ENCODE data around the gene ST8SIA6.
"Not testable (repeated sequence)": the region's sequence is repeated elsewhere in the genome, so short reads cannot be mapped to it uniquely, and the experiment has no call there.

ST8SIA6 gene

DNA sequence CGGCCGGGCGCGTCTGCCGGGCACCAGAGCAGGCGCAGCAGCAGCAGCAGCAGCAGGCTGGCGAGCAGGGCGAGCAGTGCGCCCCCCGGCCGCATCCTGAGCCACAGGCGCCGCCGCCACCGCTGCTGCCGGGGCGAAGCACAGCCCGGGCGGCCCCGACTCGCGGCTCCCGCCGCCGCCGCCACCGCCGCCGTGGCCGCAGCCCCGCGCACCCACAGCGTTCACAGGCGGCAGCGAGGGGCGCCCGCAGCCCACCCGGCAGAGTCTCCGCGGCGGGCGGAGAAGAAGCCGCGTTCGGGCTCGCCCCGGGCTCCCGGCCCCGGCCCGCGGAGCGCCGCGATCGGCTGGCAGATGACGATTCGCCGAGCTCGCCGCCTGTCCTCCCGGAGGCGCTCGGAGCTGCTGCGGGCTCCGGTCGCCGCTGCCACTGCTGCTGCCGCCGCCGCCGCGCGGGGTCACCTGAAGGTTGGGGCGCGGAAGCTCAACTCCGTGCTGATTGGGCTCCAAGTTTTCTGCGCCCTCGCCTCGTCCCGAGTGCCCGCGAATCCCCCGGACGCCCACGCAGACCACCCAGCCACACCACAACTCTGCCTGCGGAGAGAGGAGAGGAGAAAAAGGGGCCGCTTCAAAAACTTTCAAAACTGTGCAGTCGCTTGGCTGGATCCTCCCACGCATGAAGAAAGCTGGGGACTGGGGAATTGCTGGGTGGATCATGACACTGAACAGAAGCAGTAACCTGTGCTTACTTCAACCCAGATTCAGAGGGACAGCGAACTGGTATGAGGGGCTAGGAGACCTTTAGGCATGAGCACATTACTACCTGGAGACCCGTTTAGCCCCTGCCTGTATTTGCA is at the start of gene ST8SIA6:
Gene ST8SIA6 (minus strand): TSS at position 435 of the 854 bp plus-strand sequence. CDS start 340 bp downstream, at position 95.
- peak; percentile 53 to 68 (median 57) for DNase-seq

DNA sequence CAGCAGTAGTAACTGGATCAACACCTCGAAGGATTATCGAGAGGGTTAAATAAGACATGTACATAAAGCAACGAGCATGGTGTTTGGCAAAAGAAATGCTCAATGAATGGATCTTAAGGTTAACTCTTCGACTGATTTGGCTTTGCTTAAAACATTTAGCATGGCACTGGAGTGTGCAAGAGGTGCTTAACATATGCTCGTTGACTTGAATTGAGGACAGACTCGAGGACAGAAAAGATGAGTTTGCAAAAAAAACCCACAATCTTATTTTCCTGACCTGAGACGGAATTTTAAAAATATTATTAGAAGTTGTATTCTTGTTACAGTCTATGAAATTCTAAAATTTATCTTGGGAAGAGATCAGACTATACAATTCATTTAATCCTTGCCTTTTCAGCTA is 49.4 kb upstream of the ST8SIA6 start:
- peak in 1 of 3 donors; percentile 16 for DNase-seq

DNA sequence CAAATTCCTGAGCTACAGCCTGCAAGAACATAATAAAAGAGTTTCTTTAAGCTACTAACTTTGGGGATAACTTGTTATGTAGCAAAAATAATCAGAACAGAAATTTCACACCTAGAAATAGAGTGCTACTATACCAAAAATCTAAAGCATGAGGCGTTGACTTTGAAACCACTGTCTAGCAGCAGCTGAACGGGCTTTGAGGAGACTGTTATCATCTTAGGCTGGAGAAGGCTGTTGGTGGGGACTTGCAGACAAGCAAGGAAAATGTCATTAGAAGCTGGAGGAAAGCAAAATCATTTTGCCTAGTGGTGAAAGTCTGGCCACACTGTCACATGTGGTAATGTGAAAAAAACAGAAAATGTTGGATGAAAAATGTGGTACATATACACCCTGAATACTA is 48.4 kb upstream of the ST8SIA6 start:
- peak in 1 of 3 donors; percentile 14 for DNase-seq

- not testable (repeated sequence) for DNase-seq
Measured at GRCh38 chr10:17499014-17499413, 44.6 kb upstream of the ST8SIA6 start.

GRCh38 chr10:17497446-17498030 is 43.1 kb upstream of the ST8SIA6 start:
- DNase-seq, result no peak

- no peak for DNase-seq
Measured at GRCh38 chr10:17494626-17495260, 40.3 kb upstream of the ST8SIA6 start.

DNA sequence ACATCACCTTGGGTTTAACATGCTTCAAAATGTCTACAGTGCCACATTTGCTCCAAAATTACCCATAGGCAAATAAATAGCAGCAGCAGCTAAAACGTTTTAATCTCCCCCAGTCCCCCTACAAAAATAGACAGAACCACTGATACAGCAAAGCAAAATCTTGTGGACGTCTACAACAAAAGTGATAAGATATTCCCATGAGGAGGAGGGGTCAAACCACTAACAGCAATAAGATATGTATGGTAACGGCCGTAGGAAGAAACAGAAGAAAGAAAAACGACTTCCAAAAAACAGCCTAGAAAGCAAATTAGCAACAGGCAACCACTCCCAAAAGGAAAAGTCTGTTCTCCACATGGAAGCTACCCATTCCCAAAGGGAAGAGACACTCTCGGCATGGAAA is 34.5 kb upstream of the ST8SIA6 start:
- no peak for DNase-seq

DNA sequence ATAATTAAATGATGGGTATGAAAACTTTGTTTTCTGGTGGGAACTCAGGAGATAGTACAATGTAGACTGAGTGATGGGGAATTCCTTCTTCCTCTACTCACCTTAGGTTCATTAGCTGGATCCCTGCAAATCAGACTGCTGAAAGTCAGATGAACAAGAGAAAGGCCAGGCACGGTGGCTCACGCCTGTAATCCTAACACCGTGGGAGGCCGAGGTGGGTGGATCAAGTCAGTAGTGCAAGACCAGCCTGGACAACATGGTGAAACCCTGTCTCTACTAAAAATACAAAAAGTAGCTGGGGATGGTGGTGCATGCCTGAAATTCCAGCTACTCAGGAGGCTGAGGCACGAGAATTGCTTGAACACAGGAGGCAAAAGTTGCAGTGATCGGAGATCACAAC is 28.7 kb upstream of the ST8SIA6 start:
- peak in 1 of 3 donors; percentile 9 for DNase-seq

DNA sequence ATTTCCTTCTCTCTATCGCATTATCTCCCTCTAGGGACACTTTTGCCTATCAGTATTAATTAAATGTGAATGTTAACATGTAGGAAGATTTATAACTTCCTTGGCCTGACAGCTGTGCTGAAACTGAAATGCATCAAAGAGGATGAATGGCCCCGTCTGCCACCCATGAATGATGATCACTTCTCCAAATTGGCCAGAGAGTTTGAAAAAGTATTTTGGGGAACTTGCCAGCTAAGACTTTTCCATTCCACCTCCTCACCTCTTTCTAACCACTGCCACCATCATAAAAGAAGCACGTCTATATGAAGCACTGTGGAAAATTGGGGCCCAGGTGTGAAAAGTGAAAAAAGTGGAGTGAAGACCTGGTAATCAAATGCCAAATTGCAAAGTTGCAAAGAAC is 25.4 kb upstream of the ST8SIA6 start:
- DNase-seq, result peak in 1 of 3 donors; percentile 22

GRCh38 chr10:17479015-17479615 is 24.7 kb upstream of the ST8SIA6 start:
- DNase-seq, result no peak

- DNase-seq, result peak; percentile 52 to 77 (median 76)
Measured at GRCh38 chr10:17476073-17476472, 21.7 kb upstream of the ST8SIA6 start.

DNA sequence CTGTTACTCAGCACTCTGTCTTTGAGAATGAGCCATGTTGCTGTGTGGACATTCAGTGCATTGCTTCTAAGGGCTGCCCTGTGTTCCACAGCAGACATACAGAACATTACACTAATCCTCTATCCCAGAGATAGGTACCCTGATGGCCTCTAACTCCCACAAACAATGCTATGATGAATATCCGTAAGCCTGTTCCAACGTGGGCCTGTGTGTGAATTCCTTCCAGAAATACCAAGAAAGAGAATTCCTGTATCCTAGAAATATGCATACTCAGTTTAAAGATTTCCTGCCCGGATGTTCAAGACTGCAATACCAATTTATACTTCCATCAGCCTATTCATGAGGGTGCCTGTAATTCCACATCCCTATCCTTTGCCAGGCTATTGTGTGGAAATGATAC is 21.3 kb upstream of the ST8SIA6 start:
- DNase-seq, result no peak

DNA sequence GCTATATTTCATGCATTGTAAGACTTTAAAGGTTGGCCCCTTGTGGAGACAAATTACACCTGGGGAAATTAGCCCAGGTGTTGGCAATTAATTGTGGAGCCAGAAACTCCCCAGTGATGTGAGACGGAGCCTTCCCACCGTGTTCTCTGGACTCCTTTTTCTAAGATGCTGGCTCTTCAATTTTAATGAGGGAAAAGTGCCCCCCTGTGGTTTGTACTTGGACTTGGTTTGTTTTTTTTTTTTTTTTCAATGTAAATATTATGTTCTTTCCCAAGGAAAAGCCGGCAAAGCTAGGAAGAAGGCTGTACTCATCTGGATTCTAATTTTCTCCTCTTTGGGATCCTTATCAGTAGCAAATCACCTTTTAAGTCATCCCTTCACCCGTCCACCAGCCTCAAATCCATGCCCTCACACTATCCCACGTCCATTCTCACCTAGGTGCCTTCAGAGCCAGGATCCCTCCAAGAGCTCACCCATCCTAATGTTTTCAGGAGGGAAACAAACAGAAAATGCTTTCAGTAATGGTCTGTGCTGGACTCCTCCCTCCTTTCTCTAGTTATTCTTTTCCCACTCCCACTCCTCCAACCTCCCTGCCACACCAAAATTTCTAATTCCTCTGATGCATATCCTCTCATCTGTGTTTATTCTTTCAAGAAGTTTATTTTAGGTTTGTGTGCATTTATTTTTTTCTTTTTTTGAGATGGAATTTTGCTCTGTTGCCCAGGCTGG is 20.4 kb upstream of the ST8SIA6 start:
- peak in 1 of 3 donors; percentile 13 for DNase-seq

GRCh38 chr10:17473228-17473950 is 19.0 kb upstream of the ST8SIA6 start:
- DNase-seq, result peak; percentile 50 to 66 (median 57)

- peak; percentile 46 to 69 (median 59) for DNase-seq
Measured at GRCh38 chr10:17472481-17473227, 18.3 kb upstream of the ST8SIA6 start.

DNA sequence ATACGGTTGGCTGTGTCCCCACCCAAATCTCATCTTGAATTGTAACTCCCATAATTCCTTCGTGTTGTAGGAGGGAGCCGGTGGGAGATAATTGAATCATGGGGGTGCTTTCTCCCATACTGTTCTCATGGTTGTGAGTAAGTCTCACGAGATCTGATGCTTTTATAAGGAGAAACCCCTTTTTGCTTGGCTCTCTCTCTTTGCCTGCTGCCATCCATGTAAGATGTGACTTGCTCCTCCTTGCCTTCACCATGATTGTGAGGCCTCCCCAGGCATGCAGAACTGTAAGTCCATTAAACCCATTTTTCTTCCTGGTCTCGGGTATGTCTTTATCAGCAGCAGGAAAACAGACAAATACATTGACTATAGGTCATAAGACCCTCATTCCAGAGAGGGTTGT is 15.9 kb upstream of the ST8SIA6 start:
- no peak for DNase-seq

DNA sequence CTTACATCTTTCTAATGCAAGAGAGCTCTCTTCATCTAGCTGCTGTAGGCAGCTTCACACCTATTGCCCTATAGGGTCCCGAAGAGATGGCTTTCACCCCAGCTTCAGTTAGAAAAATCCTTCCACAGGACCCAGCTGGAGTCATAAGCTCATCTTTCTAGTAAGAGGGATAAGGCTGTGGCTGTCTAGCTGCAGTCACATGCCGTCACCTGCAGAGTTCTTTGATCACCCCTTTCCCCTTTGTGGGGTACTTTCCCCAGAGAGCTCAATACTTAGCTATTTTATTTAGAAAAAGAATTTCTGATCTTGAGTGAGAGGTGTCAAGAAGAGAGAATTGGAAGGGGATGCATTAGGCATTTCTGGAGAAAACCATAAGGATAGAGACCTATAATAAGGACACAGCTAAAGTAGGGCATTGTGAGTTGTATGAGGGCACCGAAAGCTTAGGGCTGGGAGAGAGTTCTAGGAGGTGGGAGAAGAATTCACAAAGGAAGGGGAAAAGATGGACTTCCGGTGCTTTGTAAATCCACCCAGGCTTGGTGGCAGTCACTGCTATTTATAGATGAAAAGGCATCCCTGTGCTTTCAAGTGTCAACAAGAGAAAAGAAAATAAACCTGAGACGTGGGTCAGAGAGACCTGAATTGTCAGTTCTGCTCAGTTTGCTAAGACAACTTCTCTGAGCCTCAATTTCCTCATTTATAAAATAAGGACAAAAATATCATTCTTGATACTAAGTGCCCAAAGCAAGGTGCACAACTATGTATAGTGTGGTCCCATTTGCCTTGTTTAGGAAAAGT is 11.1 kb upstream of the ST8SIA6 start:
- DNase-seq, result no peak

DNA sequence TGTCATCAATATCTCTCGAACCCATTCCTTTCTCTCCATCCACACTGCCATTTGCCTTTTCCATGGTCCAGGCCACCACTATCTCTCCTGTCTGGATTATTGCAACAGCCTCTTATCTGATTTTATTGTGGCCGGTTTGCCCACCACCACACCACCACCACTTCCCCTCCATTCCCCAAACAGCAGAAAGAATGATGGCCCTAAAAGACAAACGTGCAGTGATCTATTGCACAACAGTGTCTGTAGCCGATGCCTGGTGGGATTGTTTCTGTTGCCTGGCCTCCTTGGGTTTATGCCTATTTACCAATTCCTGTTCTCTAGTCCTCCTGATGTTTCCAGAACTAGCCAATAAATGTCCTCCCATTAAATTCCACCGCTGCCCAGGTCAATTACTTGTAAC is 10.2 kb upstream of the ST8SIA6 start:
- no peak for DNase-seq

- peak; percentile 25 to 79 (median 61) for DNase-seq
Measured at GRCh38 chr10:17460756-17461155, 6.4 kb upstream of the ST8SIA6 start.

DNA sequence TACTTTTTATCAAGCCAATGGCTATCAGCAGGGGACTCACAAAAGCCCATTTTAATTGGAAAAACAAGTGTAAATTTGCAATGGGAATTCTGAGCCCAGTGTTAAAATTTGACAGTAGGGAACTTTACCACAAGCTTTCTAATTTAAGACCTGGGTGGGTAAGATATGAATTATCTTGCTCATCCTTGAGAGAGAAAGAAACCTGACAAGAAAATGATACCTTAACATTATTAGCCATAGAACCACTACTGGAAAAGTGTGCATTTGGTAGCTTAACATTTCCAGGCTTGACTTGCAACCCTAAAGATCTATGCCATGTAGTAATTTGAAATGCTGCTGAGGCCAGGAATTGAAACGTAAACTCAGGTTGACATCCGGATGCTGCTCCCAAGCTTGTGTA is 2.7 kb upstream of the ST8SIA6 start:
- DNase-seq, result no peak
